Endothelial cell of umbilical vein (primary cell): ENCODE data around the gene ZNF326. TPM values are rescaled to one million over a fixed set of nuclear protein-coding genes. Genes with fewer than 3 reads are reported as not detected.

Experiments used
- BruUV-seq: library from RNA; stranded (reverse); fragments of 400-500 nt; replicated peaks from 2 replicates; lab custom pipeline; 2021; lab: Mats Ljungman, UMichigan
- CTCF ChIA-PET: fragments of 300-600, 350-600 bp; sonication (Branson Sonifier 250); formaldehyde crosslinking; loops from one replicate; lab custom pipeline; 2021; ENCODE audit warnings: antibody characterized with exemption, inconsistent platforms; lab: Charles Lee
- POLR2A ChIA-PET: fragments of 300-600, 350-600 bp; sonication (Branson Sonifier 250); formaldehyde crosslinking; loops from one replicate; lab custom pipeline; 2021; ENCODE audit warnings: antibody characterized with exemption, inconsistent platforms; lab: Charles Lee
- DNase-seq: peaks from one replicate; pipeline ENCODE4 v3.0.0-alpha.2; 2011; ENCODE audit warnings: low read depth, low spot score
- FAIRE-seq: peaks from 2 replicates; lab custom pipeline; 2011; peaks lifted over from hg19 to GRCh38; lab: Jason Lieb, UNC
- H2AFZ ChIP-seq: 2 replicates; pipeline ENCODE4 v1.6.0; 2012; ENCODE audit warnings: low read depth, low read length, control low read depth, inconsistent platforms
- H3K27ac ChIP-seq: 2 replicates; pipeline ENCODE4 v1.5.1; 2011; ENCODE audit warnings: low read depth, mild to moderate bottlenecking, control low read depth, low read length, moderate library complexity; ENCODE audit not compliant: insufficient read depth
- H3K27me3 ChIP-seq, 2 experiments: 2 replicates each; pipeline versions ENCODE4 v1.6.0 to v1.6.1; 2011; ENCODE audit warnings: low read length in 2 of 2, mixed read lengths in 1 of 2; ENCODE audit not compliant: control insufficient read depth in 2 of 2, insufficient read depth in 2 of 2
- H3K36me3 ChIP-seq, 2 experiments: 2 replicates in 1 of 2; 3 replicates in 1 of 2; pipeline ENCODE4 v1.5.1; 2011; ENCODE audit warnings: low read length in 2 of 2, mild to moderate bottlenecking in 1 of 2, moderate library complexity in 1 of 2; ENCODE audit not compliant: control insufficient read depth in 2 of 2, insufficient read depth in 2 of 2; ENCODE audit errors: extremely low read depth in 1 of 2
- H3K4me1 ChIP-seq: 3 replicates; pipeline ENCODE4 v1.5.1; 2011; ENCODE audit warnings: mild to moderate bottlenecking, low read length; ENCODE audit not compliant: control insufficient read depth, insufficient read depth; ENCODE audit errors: extremely low read depth
- H3K4me2 ChIP-seq: 2 replicates; pipeline ENCODE4 v1.6.1; 2011; ENCODE audit warnings: low read length, control low read depth, mixed read lengths; ENCODE audit not compliant: insufficient read depth
- H3K4me3 ChIP-seq, 3 experiments: fragments of 200-600 bp in 1 of 3; sonication (generic), shearing (Covaris generic) in 1 of 3; replicated peaks in 1 of 3; 2 replicates each; pipeline ENCODE4 v1.5.1; 2011 to 2016; ENCODE audit warnings: control low read depth in 3 of 3, low read length in 3 of 3, mild to moderate bottlenecking in 2 of 3, inconsistent platforms in 1 of 3, low read depth in 1 of 3, moderate library complexity in 1 of 3; ENCODE audit not compliant: insufficient read depth in 1 of 3
- H3K79me2 ChIP-seq: 2 replicates; pipeline ENCODE4 v1.6.0; 2012; ENCODE audit warnings: low read length, inconsistent platforms; ENCODE audit not compliant: control insufficient read depth, insufficient read depth
- H3K9ac ChIP-seq: replicated peaks from 2 replicates; pipeline ENCODE3; 2011; ENCODE audit warnings: low read length, control low read depth; ENCODE audit not compliant: insufficient read depth; ENCODE audit errors: extremely low read depth
- H3K9me1 ChIP-seq: replicated peaks from 3 replicates; pipeline ENCODE4 v1.6.0; 2011; ENCODE audit warnings: mild to moderate bottlenecking, low read length; ENCODE audit not compliant: control insufficient read depth, insufficient read depth; ENCODE audit errors: extremely low read depth
- H3K9me3 ChIP-seq: replicated peaks from 2 replicates; pipeline ENCODE4 v1.5.1; 2012; ENCODE audit warnings: low read length, inconsistent platforms; ENCODE audit not compliant: control insufficient read depth, insufficient read depth
- H4K20me1 ChIP-seq: replicated peaks from 2 replicates; pipeline ENCODE3; 2011; ENCODE audit warnings: mild to moderate bottlenecking, low read length; ENCODE audit not compliant: control insufficient read depth, insufficient read depth; ENCODE audit errors: extremely low read depth
- EZH2 ChIP-seq: IDR thresholded peaks from 2 replicates; pipeline ENCODE4 v1.6.1; 2012; ENCODE audit warnings: borderline replicate concordance, low read depth, mild to moderate bottlenecking, moderate library complexity, low read length, inconsistent platforms; ENCODE audit not compliant: severe bottlenecking
- FOS ChIP-seq: IDR thresholded peaks from 2 replicates; pipeline ENCODE4 v1.6.1; 2011; ENCODE audit warnings: mild to moderate bottlenecking, low read length, moderate library complexity, borderline replicate concordance; ENCODE audit not compliant: insufficient read depth
- JUN ChIP-seq: IDR thresholded peaks from 2 replicates; pipeline ENCODE4 v1.6.1; 2011; ENCODE audit warnings: borderline replicate concordance, low read depth; ENCODE audit not compliant: insufficient read length, insufficient read depth
- MYC ChIP-seq: IDR thresholded peaks from one replicate; pipeline ENCODE4 v1.6.1; 2011; ENCODE audit warnings: mild to moderate bottlenecking, low read depth, low read length
- POLR2A ChIP-seq: IDR thresholded peaks from 2 replicates; pipeline ENCODE4 v1.6.1; 2012; ENCODE audit warnings: low read depth, mild to moderate bottlenecking, control low read depth, low read length
- POLR2AphosphoS5 ChIP-seq: IDR thresholded peaks from 2 replicates; pipeline ENCODE4 v1.6.1; 2012; ENCODE audit warnings: low read depth, mild to moderate bottlenecking, control low read depth, low read length, moderate library complexity; ENCODE audit not compliant: insufficient read depth
- dilution Hi-C: fragments of 300-500 bp; cut with MboI; formaldehyde crosslinking; loops from one replicate; pipeline ENCODE4 v1.15.0; 2019; ENCODE audit warnings: low sequenced_read_pairs; ENCODE audit not compliant: extremely low pct_ligation_motif_present
- intact Hi-C: fragments of 100-400 bp; cut with micrococcal nuclease; formaldehyde crosslinking; loops from one replicate; pipeline ENCODE4 v1.10.0; 2022
- polyA plus RNA-seq, 4 experiments: library from polyadenylated mRNA; depleted of rRNA in 3 of 4; stranded (reverse) in 3 of 4; unstranded in 1 of 4; fragments of >200 nt; gene quantifications; 2 replicates each; pipeline versions ENCODE4 v1.2.1 to v1.2.3, GENCODE V29; 2011 to 2012; ENCODE audit warnings: missing spikeins in 1 of 4
- total RNA-seq: library from RNA; stranded (reverse); gene quantifications from 2 replicates; pipeline ENCODE4 v1.2.3, GENCODE V29; 2021
- TF ChIP-seq, protein P1 (sequence below), 2 donors: IDR thresholded peaks; 1 replicate in 1 of 2; 2 replicates in 1 of 2; pipeline ENCODE4 v1.5.1; 2011; ENCODE audit warnings: low read length in 2 of 2, mild to moderate bottlenecking in 2 of 2, moderate library complexity in 2 of 2, control low read depth in 1 of 2, inconsistent platforms in 1 of 2, low read depth in 1 of 2; ENCODE audit not compliant: insufficient read depth in 1 of 2; ENCODE audit errors: extremely low read depth in 1 of 2
- TF ChIP-seq, protein P2 (sequence below): IDR thresholded peaks from 2 replicates; pipeline ENCODE4 v1.6.1; 2011; ENCODE audit not compliant: insufficient read depth, insufficient read length

The ZNF326 gene
- total and polyA plus RNA-seq, 2 donors (not counting 3 experiments of a cell fraction or from before 2014, with no cell fraction given), result 13.1 to 29.9 TPM

DNA sequence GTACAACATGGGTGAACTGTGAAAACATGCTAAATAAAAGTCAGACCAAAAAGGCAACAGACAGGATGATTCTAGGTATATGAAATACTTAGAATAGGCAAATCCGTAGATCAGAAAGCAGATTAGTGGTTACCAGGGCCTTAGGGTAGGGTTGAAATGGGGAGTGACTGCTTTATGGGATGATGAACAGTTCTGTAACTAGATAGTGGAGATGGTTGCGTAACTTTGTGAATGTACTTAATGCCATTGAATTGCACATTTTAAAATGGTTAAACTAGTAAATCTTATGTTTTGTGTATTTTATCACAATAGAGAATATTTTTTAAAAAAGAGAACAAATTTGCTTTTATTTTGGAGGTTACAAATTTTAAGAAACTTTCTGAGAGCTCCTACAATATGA lies 17.4 kb downstream of the ZNF326 start:
- no peak overlapping the region for H3K9ac ChIP-seq
- peaks cover 3% of the 10 kb centered on the region for H4K20me1 ChIP-seq
- no peaks in the 10 kb centered on the region for H3K9me3 ChIP-seq
- H3K27me3 ChIP-seq, result no peaks in the 10 kb centered on the region
- no peaks in the 10 kb centered on the region for H3K4me1 ChIP-seq
- H2AFZ ChIP-seq, result no peak overlapping the region
- dilution Hi-C loops (no loop called here), intact Hi-C loops (no loop called here)
- H3K4me2 ChIP-seq, result no peak overlapping the region
- no TSS peak for BruUV-seq
- H3K9me1 ChIP-seq, result no peaks in the 10 kb centered on the region
- ChIA-PET CTCF (no interaction called here), POLR2A (no interaction called here)
- TF ChIP-seq, protein P1, sequence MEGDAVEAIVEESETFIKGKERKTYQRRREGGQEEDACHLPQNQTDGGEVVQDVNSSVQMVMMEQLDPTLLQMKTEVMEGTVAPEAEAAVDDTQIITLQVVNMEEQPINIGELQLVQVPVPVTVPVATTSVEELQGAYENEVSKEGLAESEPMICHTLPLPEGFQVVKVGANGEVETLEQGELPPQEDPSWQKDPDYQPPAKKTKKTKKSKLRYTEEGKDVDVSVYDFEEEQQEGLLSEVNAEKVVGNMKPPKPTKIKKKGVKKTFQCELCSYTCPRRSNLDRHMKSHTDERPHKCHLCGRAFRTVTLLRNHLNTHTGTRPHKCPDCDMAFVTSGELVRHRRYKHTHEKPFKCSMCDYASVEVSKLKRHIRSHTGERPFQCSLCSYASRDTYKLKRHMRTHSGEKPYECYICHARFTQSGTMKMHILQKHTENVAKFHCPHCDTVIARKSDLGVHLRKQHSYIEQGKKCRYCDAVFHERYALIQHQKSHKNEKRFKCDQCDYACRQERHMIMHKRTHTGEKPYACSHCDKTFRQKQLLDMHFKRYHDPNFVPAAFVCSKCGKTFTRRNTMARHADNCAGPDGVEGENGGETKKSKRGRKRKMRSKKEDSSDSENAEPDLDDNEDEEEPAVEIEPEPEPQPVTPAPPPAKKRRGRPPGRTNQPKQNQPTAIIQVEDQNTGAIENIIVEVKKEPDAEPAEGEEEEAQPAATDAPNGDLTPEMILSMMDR (IDR thresholded peaks at IDR 0.05; ENCODE audit: extremely low read depth in 1 of 2, insufficient read depth in 1 of 2, low read depth in 1 of 2, low read length in 2 of 2), result no peak
- TF ChIP-seq JUN, result no peak
- no peak for TF ChIP-seq FOS
- TF ChIP-seq POLR2AphosphoS5, result no peak
- TF ChIP-seq MYC, result no peak
- H3K4me3 ChIP-seq, result no peak overlapping the region
- FAIRE-seq (no peak), DNase-seq (no peak)
- H3K27ac ChIP-seq, result no peak overlapping the region
- H3K36me3 ChIP-seq, result peaks cover 9 to 29% of the 10 kb centered on the region in 2 experiments
- peaks cover 9% of the 10 kb centered on the region for H3K79me2 ChIP-seq

DNA sequence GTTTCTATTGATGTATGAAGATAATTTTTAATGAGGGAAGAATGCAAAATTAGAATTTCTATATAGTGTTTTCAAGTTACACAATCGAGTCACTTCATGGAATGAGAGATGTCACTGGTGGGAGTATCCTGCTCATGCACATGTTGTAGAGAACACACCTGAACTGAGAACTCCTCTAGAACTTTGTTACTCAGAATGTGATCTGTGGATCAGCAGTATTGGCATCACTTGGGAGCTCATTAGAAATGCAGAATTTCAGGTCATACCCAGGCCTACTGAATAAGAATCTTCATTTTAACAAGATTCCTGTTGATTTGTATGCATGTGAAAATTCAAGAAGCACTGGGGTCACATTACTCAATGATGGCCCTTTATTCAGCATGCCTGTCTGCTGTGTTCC lies 28.8 kb downstream of the ZNF326 start:
- Histone ChIP-seq H3K36me3 (peaks cover 12 to 30% of the 10 kb centered on the region in 2 experiments), H3K9me1 (no peaks in the 10 kb centered on the region), H3K27me3 (no peaks in the 10 kb centered on the region), H3K9ac (no peak overlapping the region), H2AFZ (no peak overlapping the region), H3K4me2 (no peak overlapping the region), H3K9me3 (no peaks in the 10 kb centered on the region), H3K79me2 (no peaks in the 10 kb centered on the region), H3K4me1 (no peaks in the 10 kb centered on the region), H3K27ac (no peak overlapping the region), H4K20me1 (no peaks in the 10 kb centered on the region), H3K4me3 (no peak overlapping the region)
- ChIA-PET POLR2A (no interaction called here), CTCF (interaction anchor here (1.4 kb wide), 1 partner anchor 21 kb away, joined by 3 read pairs; no protein-coding TSS in a partner anchor)
- no peak for DNase-seq
- FAIRE-seq, result no peak
- intact Hi-C loops (no loop called here), dilution Hi-C loops (no loop called here)
- TF ChIP-seq, protein P1 (IDR thresholded peaks at IDR 0.05; ENCODE audit: extremely low read depth in 1 of 2, insufficient read depth in 1 of 2, low read depth in 1 of 2, low read length in 2 of 2), result no peak
- TF ChIP-seq POLR2AphosphoS5, result no peak
- no peak for TF ChIP-seq EZH2
- no peak for TF ChIP-seq MYC
- no peak for TF ChIP-seq JUN
- no peak for TF ChIP-seq FOS
- TF ChIP-seq, protein P2, sequence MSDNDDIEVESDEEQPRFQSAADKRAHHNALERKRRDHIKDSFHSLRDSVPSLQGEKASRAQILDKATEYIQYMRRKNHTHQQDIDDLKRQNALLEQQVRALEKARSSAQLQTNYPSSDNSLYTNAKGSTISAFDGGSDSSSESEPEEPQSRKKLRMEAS, result no peak
- no peak for TF ChIP-seq POLR2A
- no TSS peak for BruUV-seq
